Mucosa of rectum (tissue), 2 donors: ENCODE measurements around the gene MIA3.
A peak's percentile ranks its signal among the peaks of the same experiment; 100 is the strongest.

Experiments used
- H3K27ac ChIP-seq, 2 donors: one replicate each; pipeline ENCODE4 v1.7.0; 2013; ENCODE audit warnings: inconsistent platforms in 2 of 2, low read depth in 2 of 2, low read length in 2 of 2
- H3K27me3 ChIP-seq, 2 donors: one replicate each; pipeline ENCODE4 v1.7.0; 2013; ENCODE audit warnings: low read length in 2 of 2; ENCODE audit not compliant: control insufficient read depth in 2 of 2, insufficient read depth in 2 of 2
- H3K36me3 ChIP-seq, 2 donors: one replicate each; pipeline ENCODE4 v1.7.0; 2013; ENCODE audit warnings: low read length in 2 of 2; ENCODE audit not compliant: control insufficient read depth in 2 of 2, insufficient read depth in 2 of 2
- H3K4me1 ChIP-seq, 2 donors: one replicate each; pipeline ENCODE4 v1.7.0; 2013; ENCODE audit warnings: low read length in 2 of 2, mild to moderate bottlenecking in 1 of 2; ENCODE audit not compliant: control insufficient read depth in 2 of 2, insufficient read depth in 2 of 2
- H3K4me3 ChIP-seq, 2 donors: one replicate each; pipeline ENCODE4 v1.7.0; 2013; ENCODE audit warnings: low read length in 2 of 2
- H3K9ac ChIP-seq, 2 donors: one replicate each; pipeline ENCODE4 v1.7.0; 2013; ENCODE audit warnings: low read length in 2 of 2, low read depth in 1 of 2, mild to moderate bottlenecking in 1 of 2
- H3K9me3 ChIP-seq, 2 donors: one replicate each; pipeline ENCODE4 v1.7.0; 2013; ENCODE audit warnings: low read length in 2 of 2; ENCODE audit not compliant: control insufficient read depth in 2 of 2
- donor health status: healthy.
- donor health status: Normal muscosa, but diverticular disease.

MIA3 gene

GRCh38 chr1:222713091-222713961 is 95.4 kb downstream of the MIA3 start:
- H3K27me3 ChIP-seq, result no peaks in the 10 kb centered on the region
- peaks cover 3 to 17% of the 10 kb centered on the region in 2 donors for H3K36me3 ChIP-seq
- peak overlapping the region; percentile 98 for H3K27ac ChIP-seq
- peaks cover 6 to 8% of the 10 kb centered on the region in 2 donors for H3K4me1 ChIP-seq
- no peaks in the 10 kb centered on the region for H3K9me3 ChIP-seq
- peak overlapping the region; percentile 94 to 97 for H3K9ac ChIP-seq
- peak overlapping the region; percentile 98 to 99 for H3K4me3 ChIP-seq

DNA sequence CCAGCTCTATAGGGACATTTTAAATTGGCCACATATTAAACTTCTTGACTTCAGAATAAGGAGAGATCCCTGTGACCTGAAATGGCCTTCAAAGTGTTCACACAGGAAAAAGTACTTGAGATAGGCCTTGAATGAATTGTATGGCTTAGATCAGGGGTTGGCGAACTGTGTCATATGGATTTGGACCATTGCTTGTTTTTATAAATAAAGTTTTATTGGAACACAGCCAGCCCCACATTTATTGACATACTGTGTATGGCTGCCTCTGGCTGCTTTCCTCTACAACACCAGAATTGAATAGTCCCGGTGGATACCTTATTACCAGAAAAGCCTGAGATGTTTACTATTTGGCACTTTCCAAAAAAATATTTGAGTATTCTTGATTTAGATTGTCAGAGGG is 98.5 kb downstream of the MIA3 start:
- H3K9ac ChIP-seq, result no peak overlapping the region
- no peak overlapping the region for H3K27ac ChIP-seq
- peaks cover 29 to 37% of the 10 kb centered on the region in 2 donors for H3K36me3 ChIP-seq
- H3K4me1 ChIP-seq, result peaks cover 2 to 3% of the 10 kb centered on the region in 2 donors
- H3K9me3 ChIP-seq, result no peaks in the 10 kb centered on the region
- no peaks in the 10 kb centered on the region for H3K27me3 ChIP-seq
- no peak overlapping the region for H3K4me3 ChIP-seq
